Naive thymus-derived CD8-positive, alpha-beta T cell (primary cell): ENCODE results near the gene PADI1. TPM values are rescaled to one million over a fixed set of nuclear protein-coding genes. Genes with fewer than 3 reads are reported as not detected.
A peak's percentile ranks its signal among the peaks of the same experiment; 100 is the strongest.

Source experiments
- ATAC-seq, 2 donors: fragments of 150-1000 bp; cut with Tn5 transposase in 1 of 2; sonication (Bioruptor Pico), chemical (Tn5 transposase) in 1 of 2; 1 replicate in 1 of 2; 2 replicates in 1 of 2; pipeline ENCODE4 v1.10.0; 2021; ENCODE audit warnings: mild to moderate bottlenecking in 2 of 2, moderate library complexity in 2 of 2
- POLR2A ChIA-PET: fragments of 350-600 bp; sonication (Branson Sonifier 250); formaldehyde crosslinking; loops from one replicate; lab custom pipeline; 2021; ENCODE audit warnings: antibody characterized with exemption; lab: Charles Lee
- DNase-seq, 10 donors: peaks; one replicate each; pipeline versions ENCODE4 v3.0.0 to v3.0.0-alpha.2; 2020 to 2022
- H3K27ac Mint-ChIP-seq, 10 donors: one replicate each; pipeline ENCODE4 v1.8.0; 2020 to 2022; ENCODE audit warnings: mild to moderate bottlenecking in 10 of 10, mixed read lengths in 10 of 10, moderate library complexity in 4 of 10, inconsistent platforms in 1 of 10
- H3K27me3 Mint-ChIP-seq, 5 donors: one replicate each; pipeline ENCODE4 v1.8.0; 2021 to 2022; ENCODE audit warnings: mixed read lengths in 5 of 5
- H3K36me3 Mint-ChIP-seq, 3 donors: one replicate each; pipeline ENCODE4 v1.8.0; 2020 to 2022; ENCODE audit warnings: mixed read lengths in 3 of 3, mild to moderate bottlenecking in 2 of 3, inconsistent platforms in 1 of 3
- H3K4me1 Mint-ChIP-seq, 4 donors: one replicate each; pipeline ENCODE4 v1.8.0; 2021 to 2022; ENCODE audit warnings: mixed read lengths in 4 of 4
- H3K4me3 Mint-ChIP-seq, 10 donors: one replicate each; pipeline ENCODE4 v1.8.0; 2020 to 2022; ENCODE audit warnings: mild to moderate bottlenecking in 10 of 10, mixed read lengths in 10 of 10, moderate library complexity in 6 of 10, inconsistent platforms in 1 of 10
- H3K9me3 Mint-ChIP-seq, 9 donors: one replicate each; pipeline ENCODE4 v1.8.0; 2020 to 2022; ENCODE audit warnings: mixed read lengths in 9 of 9, mild to moderate bottlenecking in 3 of 9, inconsistent platforms in 1 of 9, moderate library complexity in 1 of 9
- polyA plus RNA-seq, 3 donors: library from polyadenylated mRNA; unstranded; fragments of 300-500 nt; fragmentation: Illumina TruSeq; gene quantifications; one replicate each; pipeline ENCODE4 v1.2.3, GENCODE V29; 2021
- total RNA-seq, 8 experiments: library from RNA in 2 of 8; stranded (reverse) in 2 of 8; gene quantifications; one replicate each; pipeline ENCODE4 v1.2.3 and lab custom pipeline; 2021 to 2026

The PADI1 gene
- total and polyA plus RNA-seq, 5 experiments from 2014 or later = not detected

GRCh38 chr1:17193222-17194132 is 11.5 kb upstream of the PADI1 start:
- POLR2A ChIA-PET = no interaction called here
- DNase-seq (peak in 1 of 10 donors; percentile 49), ATAC-seq (no peak)
- Mint-ChIP-seq H3K4me1 (peaks cover 0 to 8% (median 4%) of the 10 kb centered on the region in 4 donors), H3K4me3 (no peak overlapping the region), H3K36me3 (peaks cover 0 to 3% (median 2%) of the 10 kb centered on the region in 3 donors), H3K27ac (peak overlapping the region in 1 of 10 donors; percentile 29), H3K9me3 (peaks cover 0 to 10% (median 3%) of the 10 kb centered on the region in 9 donors), H3K27me3 (peaks cover 7 to 48% (median 21%) of the 10 kb centered on the region in 5 donors)

- Mint-ChIP-seq H3K27ac (peak overlapping the region in 2 of 10 donors; percentile 29 to 77), H3K36me3 (peaks cover 0 to 3% (median 0%) of the 10 kb centered on the region in 3 donors), H3K4me1 (peaks cover 0 to 8% (median 4%) of the 10 kb centered on the region in 4 donors), H3K9me3 (peaks cover 0 to 4% (median 0%) of the 10 kb centered on the region in 9 donors), H3K27me3 (peaks cover 7 to 48% (median 22%) of the 10 kb centered on the region in 5 donors), H3K4me3 (no peak overlapping the region)
- ATAC-seq (no peak), DNase-seq (peak in 1 of 10 donors; percentile 12)
- POLR2A ChIA-PET = no interaction called here
These were observed 10.8 kb upstream of the PADI1 start for GRCh38 chr1:17194133-17194475.

GRCh38 chr1:17194615-17195528 is 10.1 kb upstream of the PADI1 start:
- DNase-seq (no peak), ATAC-seq (no peak)
- Mint-ChIP-seq H3K4me3 (no peak overlapping the region), H3K27me3 (peaks cover 7 to 56% (median 28%) of the 10 kb centered on the region in 5 donors), H3K9me3 (no peaks in the 10 kb centered on the region), H3K36me3 (peaks cover 0 to 3% (median 0%) of the 10 kb centered on the region in 3 donors), H3K27ac (peak overlapping the region in 2 of 10 donors; percentile 57 to 77), H3K4me1 (peaks cover 0 to 8% (median 4%) of the 10 kb centered on the region in 4 donors)
- POLR2A ChIA-PET = no interaction called here

GRCh38 chr1:17195731-17196130 is 9.2 kb upstream of the PADI1 start:
- POLR2A ChIA-PET = no interaction called here
- H3K9me3 Mint-ChIP-seq = no peaks in the 10 kb centered on the region

GRCh38 chr1:17196496-17197185 is 8.3 kb upstream of the PADI1 start:
- ATAC-seq (no peak), DNase-seq (peak in 2 of 10 donors; percentile 2 to 41)
- H3K27me3 Mint-ChIP-seq = peaks cover 7 to 64% (median 38%) of the 10 kb centered on the region in 5 donors
- no peak overlapping the region for H3K4me3 Mint-ChIP-seq
- POLR2A ChIA-PET = no interaction called here
- H3K4me1 Mint-ChIP-seq = peaks cover 8 to 18% (median 12%) of the 10 kb centered on the region in 4 donors
- H3K27ac Mint-ChIP-seq = no peak overlapping the region
- H3K9me3 Mint-ChIP-seq = no peaks in the 10 kb centered on the region
- peaks cover 0 to 3% (median 0%) of the 10 kb centered on the region in 3 donors for H3K36me3 Mint-ChIP-seq

More at GRCh38 chr1:17195731-17196130, 9.2 kb upstream of the PADI1 start:
- ATAC-seq (no peak), DNase-seq (peak in 2 of 10 donors; percentile 12 to 36)
- peaks cover 7 to 61% (median 31%) of the 10 kb centered on the region in 5 donors for H3K27me3 Mint-ChIP-seq
- peaks cover 0 to 9% (median 4%) of the 10 kb centered on the region in 4 donors for H3K4me1 Mint-ChIP-seq
- H3K36me3 Mint-ChIP-seq = peaks cover 0 to 3% (median 0%) of the 10 kb centered on the region in 3 donors
- H3K27ac Mint-ChIP-seq = no peak overlapping the region
- no peak overlapping the region for H3K4me3 Mint-ChIP-seq

GRCh38 chr1:17197696-17198095 is 7.2 kb upstream of the PADI1 start:
- Mint-ChIP-seq H3K27ac (no peak overlapping the region), H3K36me3 (no peaks in the 10 kb centered on the region), H3K9me3 (no peaks in the 10 kb centered on the region), H3K27me3 (peaks cover 5 to 67% (median 44%) of the 10 kb centered on the region in 5 donors), H3K4me3 (no peak overlapping the region), H3K4me1 (peaks cover 16 to 21% (median 18%) of the 10 kb centered on the region in 4 donors)
- peak in 1 of 10 donors; percentile 59 for DNase-seq
- POLR2A ChIA-PET = no interaction called here
- ATAC-seq = no peak

GRCh38 chr1:17198476-17199258 is 6.3 kb upstream of the PADI1 start:
- DNase-seq = peak in 1 of 10 donors; percentile 40
- Mint-ChIP-seq H3K27ac (no peak overlapping the region), H3K4me3 (peak overlapping the region in 1 of 10 donors; percentile 15), H3K36me3 (no peaks in the 10 kb centered on the region), H3K4me1 (peaks cover 19 to 28% (median 27%) of the 10 kb centered on the region in 4 donors), H3K9me3 (no peaks in the 10 kb centered on the region), H3K27me3 (peaks cover 13 to 70% (median 47%) of the 10 kb centered on the region in 5 donors)
- POLR2A ChIA-PET = no interaction called here
- ATAC-seq = no peak

GRCh38 chr1:17199267-17200044 is 5.5 kb upstream of the PADI1 start:
- Mint-ChIP-seq H3K9me3 (no peaks in the 10 kb centered on the region), H3K4me3 (no peak overlapping the region), H3K27ac (peak overlapping the region in 1 of 10 donors; percentile 20), H3K4me1 (peaks cover 20 to 35% (median 33%) of the 10 kb centered on the region in 4 donors), H3K27me3 (peaks cover 13 to 70% (median 49%) of the 10 kb centered on the region in 5 donors), H3K36me3 (no peaks in the 10 kb centered on the region)
- ATAC-seq = no peak
- peak in 1 of 10 donors; percentile 24 for DNase-seq
- POLR2A ChIA-PET = interaction anchor here (1.1 kb wide), 1 partner anchor 9 kb away, joined by 7 read pairs; no protein-coding TSS in a partner anchor

- no peak overlapping the region for H3K27ac Mint-ChIP-seq
- H3K4me3 Mint-ChIP-seq = no peak overlapping the region
- DNase-seq (no peak), ATAC-seq (no peak)
- H3K27me3 Mint-ChIP-seq = peaks cover 19 to 72% (median 52%) of the 10 kb centered on the region in 5 donors
- no peaks in the 10 kb centered on the region for H3K36me3 Mint-ChIP-seq
- H3K9me3 Mint-ChIP-seq = no peaks in the 10 kb centered on the region
- POLR2A ChIA-PET = interaction anchor here (0.9 to 1.3 kb wide), 3 partner anchors 8 to 12 kb away, joined by 6 to 7 read pairs (median 7); no protein-coding TSS in a partner anchor
- peaks cover 23 to 36% (median 34%) of the 10 kb centered on the region in 4 donors for H3K4me1 Mint-ChIP-seq
These were observed 4.7 kb upstream of the PADI1 start for GRCh38 chr1:17200246-17200645.

- Mint-ChIP-seq H3K27ac (no peak overlapping the region), H3K4me1 (peaks cover 25 to 36% (median 34%) of the 10 kb centered on the region in 4 donors), H3K27me3 (peaks cover 22 to 77% (median 57%) of the 10 kb centered on the region in 5 donors), H3K4me3 (peak overlapping the region in 3 of 10 donors; percentile 68 to 87 (median 74)), H3K36me3 (peaks cover 0 to 2% (median 0%) of the 10 kb centered on the region in 3 donors), H3K9me3 (no peaks in the 10 kb centered on the region)
- POLR2A ChIA-PET = interaction anchor here (0.9 to 1.3 kb wide), 2 partner anchors 10 to 12 kb away, joined by 6 to 7 read pairs; no protein-coding TSS in a partner anchor
- DNase-seq = no peak
- ATAC-seq = no peak
These were observed 4.2 kb upstream of the PADI1 start for GRCh38 chr1:17200756-17201155.
